GDM1 (cell line): ENCODE data around the gene GPC3.
"Not testable (repeated sequence)": the region's sequence is repeated elsewhere in the genome, so short reads cannot be mapped to it uniquely, and the experiment has no call there.

Source experiments
- DNase-seq: peaks from one replicate; lab custom pipeline; 2025; lab: John Stamatoyannopoulos, UW

The GPC3 gene

GRCh38 chrX:133888084-133888483 lies 97.3 kb downstream of the GPC3 start:
- DNase-seq: not testable (repeated sequence)

- DNase-seq: no peak
Observed at GRCh38 chrX:133884430-133885394, 100.7 kb downstream of the GPC3 start.

- no peak for DNase-seq
Observed at GRCh38 chrX:133881893-133882292, 103.5 kb downstream of the GPC3 start.

- no peak for DNase-seq
Observed at GRCh38 chrX:133881007-133881406, 104.4 kb downstream of the GPC3 start.

GRCh38 chrX:133880032-133880443 lies 105.4 kb downstream of the GPC3 start:
- no peak for DNase-seq

- DNase-seq: no peak
Observed at GRCh38 chrX:133878710-133879109, 106.7 kb downstream of the GPC3 start.

- no peak for DNase-seq
Observed at GRCh38 chrX:133876646-133877045, 108.7 kb downstream of the GPC3 start.

- no peak for DNase-seq
Observed at GRCh38 chrX:133869270-133869669, 116.1 kb downstream of the GPC3 start.

GRCh38 chrX:133868682-133869081 lies 116.7 kb downstream of the GPC3 start:
- DNase-seq: no peak

GRCh38 chrX:133868250-133868649 lies 117.1 kb downstream of the GPC3 start:
- no peak for DNase-seq

GRCh38 chrX:133865761-133866471 lies 119.5 kb downstream of the GPC3 start:
- DNase-seq: no peak

- no peak for DNase-seq
Observed at GRCh38 chrX:133864236-133864635, 121.2 kb downstream of the GPC3 start.

- DNase-seq: no peak
Observed at GRCh38 chrX:133859860-133860259, 125.5 kb downstream of the GPC3 start.

GRCh38 chrX:133859336-133859735 lies 126.1 kb downstream of the GPC3 start:
- DNase-seq: no peak

GRCh38 chrX:133857640-133858269 lies 127.6 kb downstream of the GPC3 start:
- DNase-seq: no peak

- DNase-seq: no peak
Observed at GRCh38 chrX:133856819-133857218, 128.6 kb downstream of the GPC3 start.

- no peak for DNase-seq
Observed at GRCh38 chrX:133854290-133854689, 131.1 kb downstream of the GPC3 start.

- no peak for DNase-seq
Observed at GRCh38 chrX:133852837-133853356, 132.5 kb downstream of the GPC3 start.

- no peak for DNase-seq
Observed at GRCh38 chrX:133852401-133852800, 133.0 kb downstream of the GPC3 start.

- DNase-seq: no peak
Observed at GRCh38 chrX:133850399-133850798, 135.0 kb downstream of the GPC3 start.

- DNase-seq: no peak
Observed at GRCh38 chrX:133849676-133850075, 135.7 kb downstream of the GPC3 start.

GRCh38 chrX:133847340-133847994 lies 137.9 kb downstream of the GPC3 start:
- no peak for DNase-seq
